HPDE6-E6E7 (cell line): Measurements from ENCODE around the gene IL1RL1.

Experiments
- DNase-seq: peaks from one replicate; pipeline ENCODE4 v3.0.0; 2011; ENCODE audit warnings: missing footprints; ENCODE audit errors: extremely low spot score

Gene IL1RL1

GRCh38 chr2:102367331-102367971, 56.1 kb downstream of the IL1RL1 start:
- DNase-seq: no peak

GRCh38 chr2:102368461-102369109, 57.2 kb downstream of the IL1RL1 start:
- DNase-seq: no peak

DNA sequence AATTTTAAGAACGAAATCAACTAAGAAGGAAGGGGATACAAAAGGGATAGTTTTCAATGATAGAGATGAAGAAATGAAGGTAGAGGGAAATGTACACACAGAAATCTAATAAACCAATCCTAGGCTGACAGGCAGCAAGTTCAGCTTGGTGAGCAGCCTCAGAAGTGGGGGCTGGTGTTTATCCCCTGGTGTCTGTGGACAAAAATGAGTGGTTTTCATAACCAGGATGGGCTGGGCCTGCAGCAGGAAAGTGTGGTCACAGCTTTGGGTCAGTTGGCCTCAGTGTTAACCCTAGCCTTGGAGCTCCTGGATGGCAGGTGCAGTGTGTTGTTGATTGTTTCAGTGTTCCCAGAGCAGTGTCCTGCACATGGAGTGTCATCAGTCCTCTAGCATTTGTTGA, 58.5 kb downstream of the IL1RL1 start:
- no peak for DNase-seq

GRCh38 chr2:102376052-102376591, 64.8 kb downstream of the IL1RL1 start:
- DNase-seq: no peak

- DNase-seq: no peak
Measured at GRCh38 chr2:102383722-102384121, 72.4 kb downstream of the IL1RL1 start.

DNA sequence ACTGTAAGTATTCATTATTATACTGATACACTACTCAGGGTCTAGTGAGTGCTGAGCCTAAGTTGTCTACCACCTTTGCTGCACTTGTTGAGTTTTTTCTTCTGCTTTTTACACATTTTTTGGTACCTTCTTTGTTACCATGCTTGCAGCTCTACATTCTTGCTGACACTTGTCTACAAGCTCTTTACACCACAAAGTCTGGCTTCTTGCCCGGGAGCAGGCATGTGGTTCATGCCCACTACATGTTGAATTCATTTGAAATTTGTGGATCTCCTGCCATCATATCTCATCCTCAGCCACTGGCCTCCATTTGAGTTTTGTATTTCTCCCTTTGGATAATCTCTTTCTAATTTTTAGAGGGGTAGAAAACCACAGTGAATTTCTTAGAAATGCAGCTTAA, 74.2 kb downstream of the IL1RL1 start:
- no peak for DNase-seq

GRCh38 chr2:102386004-102386403, 74.6 kb downstream of the IL1RL1 start:
- DNase-seq: no peak

DNA sequence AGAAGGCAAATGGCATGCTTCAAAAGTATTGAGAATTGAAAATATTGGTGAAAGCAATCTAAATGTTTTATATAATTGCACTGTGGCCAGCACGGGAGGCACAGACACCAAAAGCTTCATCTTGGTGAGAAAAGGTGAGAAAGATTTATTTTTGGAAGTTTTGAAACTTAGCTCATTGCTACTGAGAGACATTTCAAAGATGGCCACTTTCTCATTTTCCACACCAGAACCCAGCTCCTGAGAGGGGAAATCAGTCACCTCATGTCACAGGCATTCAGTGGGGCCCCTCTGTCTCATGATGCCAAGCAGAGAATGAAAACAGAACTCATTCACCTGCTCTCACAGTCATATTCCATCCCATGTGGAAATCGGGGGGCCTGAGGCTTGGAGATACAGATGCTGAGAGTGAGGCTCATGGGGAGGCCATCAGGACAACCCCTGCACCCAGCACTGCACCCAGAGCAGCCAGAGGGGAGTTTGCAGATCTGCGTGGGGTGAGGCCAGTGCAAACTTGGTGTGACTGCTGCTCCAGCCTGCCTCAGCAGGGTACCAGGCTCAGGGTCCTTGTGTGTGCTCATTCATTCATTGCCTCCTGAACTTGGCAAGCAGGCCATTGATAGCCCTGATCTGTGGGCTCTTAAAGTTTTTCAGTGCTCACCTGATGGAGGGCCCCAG, 75.6 kb downstream of the IL1RL1 start:
- no peak for DNase-seq

DNA sequence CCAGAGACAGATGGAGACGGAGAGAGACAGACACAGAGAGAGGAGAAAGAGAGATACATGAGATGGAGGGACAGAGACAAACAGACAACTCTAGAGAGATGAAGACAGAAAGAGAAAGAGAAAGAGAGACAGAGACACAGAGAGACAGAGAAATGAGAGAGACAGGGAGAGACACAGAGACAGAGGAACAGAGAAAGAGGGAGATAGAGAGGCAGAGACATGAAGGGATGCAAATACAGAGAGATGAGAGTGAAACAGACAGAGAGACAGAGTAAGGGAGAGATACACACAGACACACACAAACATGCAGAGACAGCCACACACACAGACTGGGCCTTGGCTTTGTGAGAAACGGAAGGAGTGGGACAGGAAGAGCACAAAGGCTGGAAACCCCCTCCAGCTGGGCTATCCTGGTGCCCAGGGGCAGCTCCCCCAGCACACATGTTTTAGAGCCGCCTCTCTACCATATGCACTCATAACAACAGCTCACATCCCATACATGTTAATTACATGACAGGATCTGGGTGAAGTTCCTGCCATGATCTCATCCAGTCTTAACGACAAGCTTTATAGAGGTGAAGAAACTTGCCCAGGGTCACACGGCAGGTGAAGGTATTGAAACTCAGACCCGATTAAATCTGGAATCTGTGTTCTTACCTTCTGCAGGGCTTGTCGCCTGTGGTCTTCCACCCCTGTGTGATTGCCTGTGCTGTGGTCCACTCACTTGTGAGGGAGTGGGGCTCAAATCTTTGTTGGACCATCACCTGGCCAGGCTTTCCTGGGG, 76.6 kb downstream of the IL1RL1 start:
- DNase-seq: no peak

DNA sequence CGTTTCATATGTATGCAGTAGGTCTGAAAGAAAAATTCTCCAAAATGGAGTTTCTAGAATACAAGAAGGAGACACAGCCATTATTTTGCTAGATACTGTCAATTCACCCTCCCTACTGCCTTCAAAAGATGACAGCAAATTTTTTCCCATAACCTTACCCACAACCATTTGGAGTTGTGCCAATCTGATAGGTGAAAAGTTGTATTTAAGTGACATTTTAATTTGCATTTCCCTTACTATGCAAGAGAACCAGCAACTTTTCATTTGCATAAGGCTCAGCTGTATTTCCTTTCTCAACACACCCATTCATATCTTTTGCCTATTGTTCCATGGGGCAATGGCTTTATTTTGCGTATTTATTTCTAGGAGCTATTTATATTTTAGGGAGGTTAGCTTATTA, 80.2 kb downstream of the IL1RL1 start:
- DNase-seq: no peak

DNA sequence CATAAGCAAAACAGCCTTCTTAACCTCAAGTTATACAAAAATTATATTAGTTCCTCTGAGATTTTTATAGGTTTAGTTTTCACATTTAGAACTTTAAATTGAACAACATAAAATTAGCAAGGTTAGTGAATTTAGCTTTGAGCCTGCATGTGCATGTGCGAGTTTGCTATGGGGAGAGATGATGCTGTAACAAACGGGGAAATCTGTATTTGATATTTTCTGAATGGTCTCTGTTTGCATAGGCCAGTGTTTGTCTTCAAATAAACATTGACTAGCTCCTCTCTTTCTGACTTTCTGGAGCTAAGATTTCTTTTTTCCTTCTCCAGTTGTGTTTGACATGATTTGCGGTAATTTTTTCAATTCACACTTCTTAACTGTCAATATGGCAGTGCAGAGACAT, 80.7 kb downstream of the IL1RL1 start:
- no peak for DNase-seq

- no peak for DNase-seq
Measured at GRCh38 chr2:102392942-102393341, 81.6 kb downstream of the IL1RL1 start.

- DNase-seq: no peak
Measured at GRCh38 chr2:102396012-102396411, 84.6 kb downstream of the IL1RL1 start.

DNA sequence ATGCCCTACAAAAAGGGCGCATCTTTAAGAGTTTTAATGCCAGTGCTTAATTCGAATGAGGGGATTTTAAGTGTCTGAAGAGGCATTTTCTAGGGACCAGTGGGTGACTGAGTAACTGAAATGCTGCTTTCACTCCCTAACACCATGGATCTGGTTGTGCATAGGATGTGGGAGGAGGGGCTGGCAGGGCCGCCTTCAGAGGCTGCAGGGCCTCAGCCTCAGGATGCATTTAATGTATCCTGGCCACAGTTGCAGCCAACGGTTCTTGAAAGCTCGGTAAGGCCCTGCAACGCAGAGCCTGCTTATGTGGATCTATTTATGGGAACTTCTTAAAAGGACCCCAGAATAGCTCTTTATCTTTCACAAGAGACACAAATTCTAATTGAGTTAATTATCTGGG, 85.8 kb downstream of the IL1RL1 start:
- no peak for DNase-seq

DNA sequence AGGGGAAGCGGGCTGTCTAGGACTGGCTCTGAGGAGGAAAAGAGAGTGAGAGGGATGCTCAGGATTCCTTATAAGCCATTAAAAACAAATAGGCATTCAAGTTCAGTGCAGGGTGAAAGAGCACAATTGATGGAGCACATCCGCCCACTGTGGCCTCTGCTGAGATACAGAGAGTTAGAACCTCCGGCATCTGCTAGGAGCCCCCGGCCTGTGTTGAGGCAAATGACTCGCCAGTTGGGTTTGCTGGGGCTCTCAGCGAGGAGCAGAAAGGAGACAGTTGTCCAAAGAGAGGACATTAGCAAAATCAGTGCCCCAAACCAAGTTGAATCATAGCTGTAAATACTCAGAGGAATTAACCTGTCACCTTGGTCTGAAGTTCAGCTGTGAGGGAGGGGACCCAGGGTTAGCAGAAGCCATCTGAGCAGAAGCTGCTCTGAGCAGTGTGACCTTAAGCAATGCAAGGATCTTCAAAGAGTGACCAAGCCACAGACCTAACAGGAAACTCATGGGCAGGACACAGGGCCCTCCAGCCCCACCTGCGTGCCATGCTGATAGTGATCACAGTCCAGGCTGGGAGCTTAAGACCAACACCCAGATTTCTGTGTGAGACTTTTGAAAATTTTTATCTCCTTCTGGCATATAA, 88.3 kb downstream of the IL1RL1 start:
- no peak for DNase-seq

DNA sequence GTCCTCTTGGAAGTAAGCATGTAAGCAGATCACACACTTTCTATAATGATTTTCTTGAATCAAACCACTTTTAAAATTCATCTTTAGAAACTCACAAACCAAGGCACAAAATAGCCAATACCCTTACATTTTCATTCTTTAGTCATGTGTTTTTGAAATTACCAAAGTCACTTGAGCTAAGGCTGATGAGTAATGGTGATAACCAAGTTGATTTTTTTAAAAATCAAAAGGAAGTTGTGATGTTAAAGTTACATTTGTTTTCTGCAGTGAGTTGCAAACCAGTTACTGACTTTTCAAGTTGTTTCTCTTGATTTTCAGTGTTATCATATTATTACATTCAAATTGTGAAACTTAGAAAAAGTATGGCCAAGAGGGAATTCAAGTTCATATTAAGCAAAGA, 90.1 kb downstream of the IL1RL1 start:
- no peak for DNase-seq
